ENCODE measurements around the gene OR51A2.
"Not testable (repeated sequence)": the region's sequence is repeated elsewhere in the genome, so short reads cannot be mapped to it uniquely, and the experiment has no call there.

OR51A2 gene

DNA sequence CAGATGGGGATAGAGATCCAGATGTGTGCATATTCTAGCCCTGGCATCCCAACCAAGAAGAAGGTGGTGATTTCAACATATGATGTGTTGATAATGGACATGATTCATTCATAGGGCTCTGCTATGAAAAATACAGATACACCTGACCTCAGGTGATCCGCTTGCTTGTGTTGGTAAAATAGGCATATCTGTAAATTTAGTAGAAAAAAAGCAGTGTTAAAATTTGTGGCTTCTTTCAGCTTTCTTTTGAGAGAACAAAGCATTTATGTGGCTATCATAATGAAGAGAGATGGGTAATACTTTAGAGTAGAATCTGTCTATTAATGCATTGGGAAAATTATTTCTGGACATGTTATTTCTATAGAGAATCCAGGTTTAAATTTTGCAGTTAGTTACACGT, at the start of gene OR51A2:
Gene OR51A2, minus strand, starts transcription at position 101 of the 400 bp plus-strand sequence. Its CDS starts 0 bp downstream, at position 101.
- DNase-seq (ENCODE audit: low spot score): not testable (repeated sequence)

- no peak for DNase-seq (ENCODE audit: low spot score)
Observed at GRCh38 chr11:5004424-5005274, 49.1 kb upstream of the OR51A2 start.

DNA sequence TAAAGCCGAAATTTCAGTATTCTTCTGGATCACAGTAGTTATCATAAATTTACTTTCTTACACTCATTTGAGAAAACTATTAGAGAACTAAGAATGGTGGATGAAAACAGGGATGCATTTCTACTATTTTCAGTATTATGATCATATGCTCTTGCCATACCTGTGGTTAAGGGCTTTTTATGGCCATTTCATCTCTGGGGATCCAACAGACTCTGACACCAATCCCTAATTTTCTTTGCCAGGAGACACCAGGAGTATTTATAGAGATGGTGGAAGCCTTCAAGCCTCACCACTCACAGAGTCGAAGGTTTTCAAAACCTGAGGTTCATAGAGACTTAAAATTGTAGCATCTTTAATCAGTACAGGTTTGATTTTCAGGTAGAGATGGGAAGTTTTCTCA, 39.0 kb upstream of the OR51A2 start, which contains the start of gene OR51L1:
Gene OR51L1, plus strand, starts transcription at position 301 of the 400 bp plus-strand sequence. CDS start 4,132 bp downstream, outside the sequence.
- no peak for DNase-seq (ENCODE audit: low spot score)

GRCh38 chr11:4991060-4991459, 35.5 kb upstream of the OR51A2 start:
- DNase-seq (ENCODE audit: low spot score): no peak

GRCh38 chr11:4983841-4984240, 28.3 kb upstream of the OR51A2 start:
- no peak for DNase-seq (ENCODE audit: low spot score)

GRCh38 chr11:4982678-4983077, 27.2 kb upstream of the OR51A2 start:
- DNase-seq (ENCODE audit: low spot score): no peak

GRCh38 chr11:4979036-4979435, 23.5 kb upstream of the OR51A2 start:
- no peak for DNase-seq (ENCODE audit: low spot score)

- DNase-seq (ENCODE audit: low spot score): no peak
Observed at GRCh38 chr11:4975436-4975835, 19.9 kb upstream of the OR51A2 start.

DNA sequence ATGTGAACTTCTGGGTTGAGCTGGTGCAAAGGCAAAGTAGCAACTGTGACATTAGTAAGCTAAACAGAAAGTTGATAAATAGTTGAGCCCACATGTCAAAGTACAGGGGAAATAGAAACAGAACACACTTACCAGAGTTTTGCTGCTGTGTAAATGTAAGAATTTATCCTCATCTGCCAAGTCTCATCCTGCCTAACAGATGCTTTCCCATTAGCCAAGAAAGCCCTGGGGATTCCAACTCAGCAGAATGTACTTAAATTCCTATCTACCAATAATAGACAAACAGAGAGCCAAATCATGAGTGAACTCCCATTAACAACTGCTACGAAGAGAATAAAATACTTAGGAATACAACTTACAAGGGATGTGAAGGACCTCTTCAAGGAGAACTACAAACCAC, 7.3 kb upstream of the OR51A2 start:
- no peak for DNase-seq (ENCODE audit: low spot score)

DNA sequence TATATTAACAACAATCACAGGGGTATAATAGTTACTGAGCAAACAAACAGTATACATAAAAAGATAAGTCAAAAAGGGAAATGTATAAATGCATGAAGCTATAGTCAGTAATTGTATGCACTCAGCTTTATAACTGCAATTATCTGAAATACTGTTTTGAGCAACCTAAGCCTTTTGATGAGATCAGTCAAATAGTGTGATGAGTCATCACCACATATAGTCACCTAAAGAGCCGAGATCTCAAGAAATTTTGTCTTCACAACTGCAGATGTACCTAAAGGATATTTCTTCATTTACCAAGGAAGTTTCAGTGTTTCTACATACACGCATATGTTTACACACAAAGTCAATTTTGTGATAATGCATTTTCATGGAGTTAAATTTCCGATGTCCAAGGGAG, 5.4 kb upstream of the OR51A2 start:
- DNase-seq (ENCODE audit: low spot score): no peak

DNA sequence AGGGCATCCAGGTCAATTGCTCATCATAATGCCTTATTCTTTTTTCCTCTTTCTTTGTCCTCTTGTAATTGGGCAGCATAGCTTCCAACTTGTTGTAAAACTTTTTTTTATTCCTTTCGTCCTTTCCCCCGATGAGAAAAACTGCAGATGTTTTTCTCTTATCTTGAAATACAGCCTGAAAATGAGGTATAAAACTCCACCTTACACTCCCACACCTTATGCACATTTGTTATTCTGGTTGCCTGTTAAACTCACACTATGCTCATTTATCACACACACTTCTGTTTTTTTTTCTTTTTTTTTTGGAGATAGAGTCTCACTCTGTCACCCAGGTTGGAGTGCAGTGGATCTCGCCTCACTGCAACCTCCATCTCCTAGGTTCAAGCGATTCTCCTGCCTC, 1.9 kb upstream of the OR51A2 start:
- no peak for DNase-seq (ENCODE audit: low spot score)

DNA sequence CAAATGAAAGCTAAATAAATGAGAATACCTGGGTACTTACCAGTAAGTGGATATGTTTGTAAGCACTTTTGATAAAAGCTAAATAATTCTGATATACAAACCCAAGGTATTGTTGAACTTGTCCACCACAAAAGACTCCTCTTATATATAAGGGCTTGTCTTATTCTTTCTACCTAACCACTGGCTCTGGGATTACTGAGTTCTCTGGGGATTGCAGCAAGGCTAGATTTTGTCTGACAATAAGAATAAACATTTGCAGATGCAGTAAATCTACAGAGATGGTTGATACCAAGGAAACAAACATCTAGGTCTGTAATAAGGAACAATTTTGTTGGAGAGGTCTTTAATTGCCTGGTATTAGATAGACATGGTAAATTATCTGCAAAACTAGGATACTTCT, 8.0 kb downstream of the OR51A2 start, which contains the start of gene OR51A4:
Gene OR51A4, minus strand, starts transcription at position 101 of the 400 bp plus-strand sequence. CDS start 505 bp downstream, outside the sequence.
- DNase-seq (ENCODE audit: low spot score): no peak

DNA sequence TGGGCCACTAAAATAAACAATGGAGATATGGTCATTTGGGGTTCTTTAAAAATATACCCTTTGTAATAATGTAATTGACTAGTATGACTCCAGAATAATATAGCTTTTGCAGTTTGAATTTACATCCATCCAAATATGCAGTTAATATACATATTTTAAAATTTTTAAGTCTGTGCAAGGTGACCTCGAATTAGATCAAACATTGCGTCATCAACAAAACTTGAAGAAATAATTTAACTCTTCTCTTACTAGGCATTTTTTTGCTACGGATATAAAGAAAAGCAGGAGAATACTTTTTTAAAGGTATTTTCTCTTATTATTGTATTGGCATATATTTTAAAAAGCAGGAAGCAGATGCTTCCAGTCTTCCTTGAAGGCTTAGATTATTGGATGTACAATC, 18.8 kb downstream of the OR51A2 start:
- no peak for DNase-seq (ENCODE audit: low spot score)

GRCh38 chr11:4932751-4933150, 22.8 kb downstream of the OR51A2 start:
- no peak for DNase-seq (ENCODE audit: low spot score)

- no peak for DNase-seq (ENCODE audit: low spot score)
Observed at GRCh38 chr11:4926608-4927007, 28.9 kb downstream of the OR51A2 start.

DNA sequence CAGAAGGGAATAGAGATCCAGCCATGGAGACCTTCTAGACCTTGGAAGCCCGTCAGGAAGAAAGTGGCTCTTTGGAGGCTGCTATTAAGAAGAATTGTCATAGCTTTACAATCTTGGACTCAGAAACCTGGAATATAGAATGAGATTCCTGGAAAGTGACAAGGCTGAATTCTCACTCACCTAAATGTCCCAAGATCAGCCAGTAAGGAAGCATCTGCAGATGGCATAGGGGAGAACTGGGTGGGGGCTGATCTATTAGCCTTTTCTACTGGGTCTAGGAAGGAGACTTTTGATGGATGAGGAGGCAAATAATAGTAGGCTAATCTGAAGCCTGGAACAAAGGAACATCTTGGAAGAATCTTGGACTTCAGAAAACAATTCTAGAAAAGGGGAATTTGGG, 31.3 kb downstream of the OR51A2 start, which contains the start of gene OR51G1:
Gene OR51G1, minus strand, starts transcription at position 101 of the 400 bp plus-strand sequence. Its CDS starts 0 bp downstream, at position 101.
- no peak for DNase-seq (ENCODE audit: low spot score)

DNA sequence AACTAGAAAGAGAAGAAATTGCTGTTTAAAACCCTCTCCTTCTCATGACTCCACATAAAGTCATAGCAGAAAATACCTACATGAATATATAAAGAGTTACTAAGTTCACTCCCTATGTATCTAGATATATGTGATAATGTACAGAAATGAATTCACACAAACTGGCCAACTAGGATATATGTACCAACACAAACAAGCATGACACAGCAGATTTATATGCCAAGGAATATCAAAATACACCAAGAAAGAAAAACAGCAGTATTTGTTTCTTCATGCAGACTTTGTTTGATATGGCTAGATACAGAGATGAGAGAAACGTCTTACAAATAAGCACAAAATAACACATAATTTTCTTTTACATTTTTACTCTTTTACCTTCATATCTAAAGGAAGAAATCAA, 33.2 kb downstream of the OR51A2 start:
- no peak for DNase-seq (ENCODE audit: low spot score)

- no peak for DNase-seq (ENCODE audit: low spot score)
Observed at GRCh38 chr11:4921796-4922195, 33.7 kb downstream of the OR51A2 start.

- DNase-seq (ENCODE audit: low spot score): no peak
Observed at GRCh38 chr11:4919250-4919649, 36.3 kb downstream of the OR51A2 start, which contains the start of gene OR51G2. Gene OR51G2, minus strand, starts transcription at chr11:4919350. Its CDS starts 3,687 bp downstream, at chr11:4915663.

- no peak for DNase-seq (ENCODE audit: low spot score)
Observed at GRCh38 chr11:4916581-4916980, 38.9 kb downstream of the OR51A2 start.
